GM19328 (cell line): ENCODE data around the gene SLC25A36.
"Not testable (repeated sequence)": the region's sequence is repeated elsewhere in the genome, so short reads cannot be mapped to it uniquely, and the experiment has no call there.

Experiments
- ATAC-seq: cut with Tn5 transposase; IDR thresholded peaks from one replicate; pipeline ENCODE4 v1.9.1; 2021; ENCODE audit warnings: mild to moderate bottlenecking, moderate library complexity; ENCODE audit not compliant: unreplicated experiment

The SLC25A36 gene

DNA sequence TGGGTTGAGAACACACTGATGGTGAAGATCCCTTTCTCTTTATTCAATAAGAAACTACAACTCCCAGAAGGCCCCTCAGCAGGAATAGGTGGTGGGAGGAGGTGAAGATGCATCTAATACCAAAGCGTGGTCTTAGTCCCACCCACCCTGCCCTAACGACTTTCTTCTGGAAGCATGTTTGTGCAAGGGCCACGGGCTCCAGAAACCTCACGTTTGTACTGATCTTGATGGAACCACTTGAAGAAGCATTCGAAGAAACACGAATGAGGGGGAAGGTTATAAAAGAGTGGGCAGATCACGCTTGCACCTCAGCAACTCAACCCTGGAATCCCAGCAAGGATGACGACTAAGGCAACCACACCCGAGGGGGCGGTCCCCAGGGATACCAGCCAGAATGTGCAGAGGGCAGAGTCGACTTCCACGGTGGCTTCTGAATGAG is 10.6 kb upstream of the SLC25A36 start:
- ATAC-seq = no peak

DNA sequence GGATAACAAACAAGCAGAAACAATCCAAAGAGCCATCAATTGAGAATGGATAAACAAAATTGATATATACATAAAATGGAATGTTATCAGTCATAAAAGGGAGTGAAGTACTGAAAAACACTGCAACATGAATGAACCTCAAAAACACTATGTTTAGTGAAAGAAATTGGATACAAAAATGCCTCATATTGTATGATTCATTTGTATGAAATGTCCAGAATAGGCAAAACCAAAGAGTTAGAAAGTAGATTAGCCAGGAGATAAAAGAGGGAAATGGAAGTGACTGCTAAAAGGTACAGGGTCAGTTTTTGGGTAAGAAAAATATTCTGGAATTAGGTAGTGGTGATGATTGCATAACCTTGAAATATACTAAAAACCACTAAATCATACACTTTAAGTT is 9.8 kb upstream of the SLC25A36 start:
- no peak for ATAC-seq

DNA sequence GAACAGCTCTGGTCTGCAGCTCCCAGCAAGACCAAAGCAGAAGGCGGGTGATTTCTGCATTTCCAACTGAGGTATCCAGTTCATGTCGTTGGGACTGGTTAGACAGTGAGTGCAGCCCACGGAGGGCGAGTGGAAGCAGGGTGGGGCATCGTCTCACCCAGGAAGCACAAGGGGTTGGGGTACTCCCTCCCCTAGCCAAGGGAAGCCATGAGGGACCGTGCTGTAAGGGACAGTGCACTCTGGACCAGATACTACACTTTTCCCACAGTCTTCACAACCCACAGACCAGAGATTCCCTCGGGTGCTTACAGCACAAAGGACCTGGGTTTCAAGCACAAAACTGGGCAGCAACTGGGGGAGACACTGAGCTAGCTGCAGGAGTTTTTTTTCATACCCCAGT is 8.5 kb upstream of the SLC25A36 start:
- ATAC-seq = no peak

DNA sequence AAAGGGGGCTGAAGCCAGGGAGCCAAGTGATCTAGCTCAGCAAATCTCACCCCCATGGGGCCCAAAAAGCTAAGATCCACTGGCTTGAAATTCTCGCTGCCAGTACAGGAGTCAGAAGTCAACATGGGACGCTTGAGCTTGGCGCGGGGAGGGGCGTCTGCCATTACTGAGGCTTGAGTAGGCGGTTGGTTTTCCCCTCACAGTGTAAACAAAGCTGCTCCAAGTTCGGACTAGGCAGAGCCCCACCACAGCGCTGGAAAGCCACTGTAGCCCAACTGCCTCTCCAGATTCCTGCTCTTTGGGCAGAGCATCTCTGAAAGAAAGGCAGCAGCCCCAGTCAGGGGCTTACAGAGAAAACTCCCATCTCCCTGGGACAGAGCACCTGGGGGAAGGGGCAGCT is 8.1 kb upstream of the SLC25A36 start:
- ATAC-seq = no peak

DNA sequence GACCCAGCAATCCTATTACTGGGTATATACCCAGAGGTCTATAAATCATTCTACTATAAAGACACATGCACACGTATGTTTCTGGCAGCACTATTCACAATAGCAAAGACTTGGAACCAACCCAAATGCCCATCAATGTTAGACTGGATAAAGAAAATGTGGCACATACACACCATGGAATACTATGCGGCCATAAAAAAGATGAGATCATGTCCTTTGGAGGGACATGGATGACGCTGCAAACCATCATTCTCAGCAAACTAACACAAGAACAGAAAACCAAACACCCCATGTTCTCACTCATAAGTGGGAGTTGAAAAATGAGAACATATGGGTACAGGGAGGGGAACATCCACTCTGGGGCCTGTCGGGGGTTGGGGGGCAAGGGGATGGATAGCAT is 2.3 kb upstream of the SLC25A36 start:
- ATAC-seq = not testable (repeated sequence)

DNA sequence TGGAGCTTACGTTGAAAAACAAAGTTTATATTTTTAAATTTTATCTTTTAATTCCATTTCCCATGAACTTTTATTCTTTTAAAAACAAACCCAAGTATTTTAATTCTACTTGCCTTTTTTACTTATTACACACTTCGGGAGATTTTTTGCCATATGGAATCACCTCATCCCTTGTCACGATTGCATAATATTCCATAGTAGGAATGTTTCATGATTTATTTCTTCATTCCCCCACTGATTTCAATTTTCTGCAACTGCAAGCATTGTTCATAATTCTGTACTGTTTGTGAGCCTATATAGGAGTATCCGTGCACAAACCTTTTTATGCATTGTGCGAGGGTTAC is 574 bp upstream of the SLC25A36 start:
- no peak for ATAC-seq

DNA sequence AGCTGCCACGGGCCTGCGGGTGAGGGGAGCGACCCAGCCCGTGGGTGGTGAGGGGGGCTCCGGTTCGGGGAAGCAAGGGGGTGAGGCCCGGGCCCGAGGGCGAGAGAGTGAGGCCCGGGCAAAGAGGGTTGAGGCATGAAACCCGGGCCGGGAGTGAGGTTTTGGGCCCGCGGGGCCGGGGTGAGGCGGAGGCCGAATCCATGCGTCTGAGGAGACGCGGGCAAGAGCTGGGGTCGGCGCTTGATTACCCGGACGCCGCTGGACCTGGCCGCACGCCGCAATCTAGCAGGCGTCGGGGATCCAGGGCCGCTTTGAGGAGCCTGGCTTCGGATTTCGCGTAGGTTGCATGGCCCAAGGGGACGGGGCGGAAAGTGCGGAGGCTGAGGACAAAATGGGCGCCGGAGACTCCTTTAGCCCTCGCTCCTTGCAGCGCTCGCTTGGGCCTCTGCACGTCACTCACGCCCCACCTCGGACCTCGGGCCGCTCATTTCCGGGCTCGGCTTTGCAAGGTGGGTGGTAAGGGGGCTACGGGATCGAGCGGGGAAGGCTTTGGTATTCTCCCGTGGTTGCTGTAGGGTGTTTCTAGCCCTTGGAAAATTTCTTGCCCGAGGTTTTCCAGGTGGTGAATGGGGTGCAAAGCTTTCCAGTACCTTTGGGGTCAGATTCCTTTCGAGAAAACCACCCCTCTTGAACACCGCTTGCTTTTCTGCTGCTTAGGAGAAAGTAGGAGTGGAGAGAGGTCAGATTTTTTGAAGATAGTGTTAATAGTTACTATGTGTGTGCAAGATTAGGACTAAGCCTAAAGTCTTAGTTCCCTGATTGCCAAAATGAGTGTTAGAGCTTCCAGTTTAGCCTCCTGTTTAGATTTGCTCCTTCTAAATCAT is 827 bp downstream of the SLC25A36 start:
- ATAC-seq = peak; percentile 35

DNA sequence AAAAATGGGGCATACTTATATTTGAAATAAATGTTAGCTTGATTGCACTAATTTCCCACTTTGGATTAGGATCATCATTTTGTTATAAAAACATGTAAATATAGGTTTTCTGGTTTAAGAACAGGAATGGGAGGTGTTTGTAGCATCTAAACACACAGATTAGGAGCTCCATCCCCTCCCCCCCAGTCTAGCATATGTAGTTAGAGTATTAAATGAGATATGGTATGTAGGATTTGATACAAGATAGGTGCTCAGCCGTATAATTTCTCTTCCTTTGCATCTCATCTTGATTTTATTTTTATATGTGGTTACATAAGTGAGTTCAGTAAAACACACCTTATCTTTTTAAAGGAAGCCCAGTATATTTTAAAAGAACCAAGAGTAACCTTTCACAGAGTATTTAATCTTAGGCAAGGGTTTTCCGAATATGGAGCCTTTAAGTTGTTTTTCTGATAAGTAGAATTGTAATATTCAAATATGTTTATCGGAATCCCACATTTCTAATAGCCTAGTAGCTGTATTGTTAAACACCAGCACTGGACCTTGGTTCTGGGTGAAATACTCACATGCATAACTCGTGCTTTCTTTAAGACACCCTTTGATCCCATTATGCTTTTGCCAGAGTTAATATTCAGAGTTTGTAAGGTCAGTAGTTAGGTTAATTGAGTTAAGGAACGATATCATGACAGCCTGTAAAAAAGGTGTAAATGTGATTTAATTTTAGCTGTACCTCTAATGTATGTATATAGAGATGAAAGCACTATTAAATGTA is 2.3 kb downstream of the SLC25A36 start:
- ATAC-seq = no peak

DNA sequence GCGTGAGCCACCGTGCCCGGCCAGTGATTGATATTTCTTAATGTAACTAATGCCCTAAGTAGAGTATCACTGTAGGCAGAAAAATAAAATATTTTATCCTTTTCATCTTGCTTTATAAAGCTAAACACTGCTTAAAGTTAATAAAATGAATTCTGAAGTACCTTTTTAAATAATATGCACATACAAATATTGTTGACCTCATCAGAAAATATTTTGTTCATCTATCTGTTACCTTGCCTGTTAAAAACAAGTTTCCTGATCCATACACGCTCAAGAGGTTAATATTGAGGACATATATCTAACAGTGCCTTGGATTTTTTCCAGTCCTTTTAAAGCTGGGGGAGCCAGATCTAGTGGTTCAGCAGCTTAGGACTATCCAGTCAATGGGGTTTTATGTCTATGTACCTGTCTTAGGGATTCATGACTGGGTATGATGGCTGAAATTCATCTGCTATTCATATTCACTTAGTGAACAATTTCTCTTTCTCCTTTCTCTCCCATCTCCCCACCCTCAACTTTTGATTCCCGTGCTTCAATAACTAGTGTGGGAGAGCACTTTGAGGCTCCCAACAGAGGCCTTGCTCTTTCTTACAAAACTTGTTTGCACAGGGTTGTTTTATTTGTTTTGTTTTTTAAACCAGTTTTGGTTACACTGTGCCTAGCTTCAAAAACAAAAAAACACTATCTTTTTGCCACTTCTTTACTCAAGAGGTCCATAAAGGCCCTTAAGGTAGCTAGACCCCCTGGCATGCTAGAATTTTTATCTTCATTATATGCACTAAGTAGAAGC is 7.0 kb downstream of the SLC25A36 start:
- no peak for ATAC-seq

DNA sequence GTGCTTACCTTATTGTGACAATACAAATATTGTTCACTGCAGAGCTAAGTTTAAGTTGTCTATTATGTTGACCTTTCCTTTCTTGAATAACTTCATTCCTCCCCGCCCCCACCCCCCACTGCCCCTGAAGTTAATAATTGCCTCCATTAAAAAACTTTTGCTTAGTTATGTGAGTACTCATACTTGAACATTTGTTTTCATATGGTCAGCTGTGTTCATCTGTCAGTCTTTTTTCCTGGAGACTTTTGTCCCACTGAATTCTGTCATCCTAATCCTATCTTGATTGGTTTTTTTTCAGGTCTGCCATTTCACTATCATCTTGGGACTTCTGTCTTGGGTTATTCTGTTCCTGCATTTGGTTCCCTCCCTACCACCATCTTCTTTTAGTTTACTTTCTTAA is 8.5 kb downstream of the SLC25A36 start:
- ATAC-seq = no peak

DNA sequence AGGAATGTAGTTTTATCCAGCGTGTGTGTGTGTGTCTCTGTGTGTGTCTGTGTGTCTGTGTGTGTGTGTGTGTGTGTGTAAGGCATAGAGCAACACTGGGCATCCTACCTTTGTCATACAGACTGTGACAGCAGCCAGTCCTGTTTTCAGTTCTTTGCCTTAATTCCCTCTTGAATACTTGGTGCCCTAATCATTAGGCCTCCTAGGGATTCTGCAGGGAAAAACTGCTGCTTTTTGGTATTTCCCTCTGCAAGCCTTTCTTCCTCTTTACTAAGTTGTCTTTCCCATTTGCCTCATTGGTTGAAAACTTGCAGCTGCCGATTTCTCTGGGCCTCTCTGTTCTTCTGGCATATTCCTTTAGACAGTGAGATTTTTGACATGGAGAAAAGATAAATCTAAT is 9.2 kb downstream of the SLC25A36 start:
- ATAC-seq = no peak

DNA sequence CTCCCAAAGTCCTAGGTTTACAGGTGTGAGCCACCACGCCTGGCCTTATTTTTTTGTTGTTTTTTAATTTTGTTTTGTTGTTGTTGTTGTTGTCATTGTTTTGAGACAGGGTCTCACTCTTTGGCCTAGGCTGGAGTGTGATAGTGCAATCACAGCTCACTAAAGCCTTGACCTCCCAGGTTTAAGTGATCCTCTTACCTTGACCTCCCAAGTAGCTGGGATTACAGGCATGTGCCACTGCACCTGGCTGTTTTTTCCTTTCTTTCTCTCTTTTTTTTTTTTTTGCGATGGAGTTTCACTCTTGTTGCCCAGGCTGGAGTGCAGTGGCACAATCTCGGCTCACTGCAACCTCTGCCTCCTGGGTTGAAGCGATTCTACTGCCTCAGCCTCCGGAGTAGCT is 10.1 kb downstream of the SLC25A36 start:
- not testable (repeated sequence) for ATAC-seq

DNA sequence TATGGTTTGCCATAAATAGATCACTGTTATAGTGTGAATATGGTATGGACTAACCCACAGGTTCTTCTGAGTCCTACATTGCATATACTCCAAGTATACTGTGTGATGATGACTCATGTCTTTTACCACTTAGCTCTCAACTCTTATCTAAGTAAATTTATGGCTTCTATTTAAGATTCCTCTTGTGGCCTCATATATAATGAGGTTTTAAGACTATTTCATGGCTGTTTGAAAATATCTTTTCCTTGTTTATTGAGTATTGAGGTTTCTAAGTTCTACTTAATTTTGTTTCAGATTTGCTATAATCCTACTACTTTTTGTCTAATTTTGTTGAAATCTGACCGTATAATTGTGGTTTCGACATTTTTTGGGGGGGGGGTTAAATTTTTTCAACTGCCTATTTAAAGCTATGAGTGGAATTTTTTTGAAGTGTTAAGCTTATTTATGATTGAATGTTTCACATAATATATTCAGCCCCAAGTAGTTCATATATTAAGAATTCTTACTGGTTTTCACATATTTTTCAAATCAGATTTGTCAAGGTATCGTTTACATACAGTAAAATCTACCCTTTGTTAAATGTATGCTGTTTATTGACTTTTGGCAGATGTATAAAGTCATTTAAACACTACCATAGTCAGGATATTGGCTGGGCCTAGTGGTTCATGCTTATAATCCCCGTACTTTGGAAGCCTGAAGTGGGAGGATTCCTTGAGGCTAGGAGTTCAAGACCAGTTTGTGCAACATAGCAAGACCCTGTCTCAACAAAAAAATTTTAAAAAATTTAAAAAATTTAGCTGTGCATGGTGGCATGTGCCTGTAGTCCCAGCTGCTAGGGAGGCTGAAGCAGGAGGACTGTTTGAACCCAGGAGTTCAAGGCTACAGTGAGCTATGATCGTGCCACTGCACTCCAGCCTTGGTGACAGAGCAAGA is 11.7 kb downstream of the SLC25A36 start:
- no peak for ATAC-seq

DNA sequence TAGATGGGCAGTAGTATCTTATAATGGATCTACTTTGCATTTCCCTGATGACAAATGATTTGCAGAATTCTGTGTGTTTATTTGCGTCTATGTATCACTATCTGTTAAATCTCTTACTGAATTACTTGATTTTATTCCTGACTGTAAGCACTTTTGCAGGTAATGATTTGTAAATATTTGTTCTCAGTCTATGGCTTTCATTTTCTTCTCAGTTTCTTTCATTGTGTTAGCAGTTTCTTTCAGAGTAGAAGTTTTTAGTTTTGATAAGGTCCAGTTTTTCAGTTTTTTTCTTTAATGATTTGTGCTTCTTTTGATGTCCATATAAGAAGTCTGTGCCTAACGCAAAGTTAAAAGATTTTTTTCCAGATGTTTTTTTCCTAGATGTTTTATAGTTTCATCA is 12.9 kb downstream of the SLC25A36 start:
- no peak for ATAC-seq

DNA sequence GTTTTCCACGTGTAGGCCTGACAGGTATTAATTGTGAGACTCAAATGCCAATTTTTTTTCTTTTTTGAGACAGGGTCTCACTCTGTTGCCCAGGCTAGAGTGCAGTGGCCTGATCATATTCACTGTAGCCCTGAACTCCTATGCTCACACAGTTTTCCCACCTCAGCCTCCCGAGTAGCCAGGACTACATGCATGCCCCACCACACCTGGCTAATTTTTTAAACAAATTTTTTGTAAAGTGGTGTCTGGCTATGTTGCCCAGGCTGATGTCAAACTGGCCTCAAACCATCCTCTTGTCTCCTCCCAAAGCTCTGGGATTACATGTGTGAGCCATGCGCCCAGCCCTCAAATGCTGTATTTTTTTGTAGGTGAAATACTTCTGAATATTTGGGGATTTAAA is 14.0 kb downstream of the SLC25A36 start:
- ATAC-seq = no peak

DNA sequence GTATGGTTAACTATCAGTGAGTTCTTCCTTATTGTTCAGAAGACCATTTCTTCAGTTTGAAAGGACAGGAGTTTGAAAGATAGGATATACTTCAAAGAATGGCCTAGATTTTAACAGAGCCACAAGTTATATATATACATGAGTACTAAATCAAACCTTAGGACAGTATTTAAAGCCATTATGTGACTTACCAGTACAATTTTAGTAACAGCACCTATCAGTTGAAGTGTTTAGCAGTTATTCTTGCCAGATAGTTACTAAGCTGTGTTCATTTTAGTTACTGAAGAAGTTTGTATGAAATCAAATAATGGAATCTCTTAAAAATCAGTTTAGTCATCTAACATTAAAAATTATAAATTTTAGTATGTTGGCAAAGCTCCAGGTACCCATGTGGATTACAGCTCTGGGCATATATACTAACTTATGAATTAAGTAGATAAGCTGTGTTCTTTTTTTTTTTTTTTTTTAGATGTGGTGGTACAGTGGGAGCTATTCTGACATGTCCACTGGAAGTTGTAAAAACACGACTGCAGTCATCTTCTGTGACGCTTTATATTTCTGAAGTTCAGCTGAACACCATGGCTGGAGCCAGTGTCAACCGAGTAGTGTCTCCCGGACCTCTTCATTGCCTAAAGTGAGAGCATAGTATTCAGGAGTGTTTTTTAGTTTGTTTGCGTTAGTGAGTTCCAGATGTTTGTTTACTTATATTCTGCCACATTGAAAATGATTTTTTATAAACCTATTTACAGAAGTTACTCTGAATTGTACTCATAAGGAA is 14.6 kb downstream of the SLC25A36 start:
- ATAC-seq = no peak

DNA sequence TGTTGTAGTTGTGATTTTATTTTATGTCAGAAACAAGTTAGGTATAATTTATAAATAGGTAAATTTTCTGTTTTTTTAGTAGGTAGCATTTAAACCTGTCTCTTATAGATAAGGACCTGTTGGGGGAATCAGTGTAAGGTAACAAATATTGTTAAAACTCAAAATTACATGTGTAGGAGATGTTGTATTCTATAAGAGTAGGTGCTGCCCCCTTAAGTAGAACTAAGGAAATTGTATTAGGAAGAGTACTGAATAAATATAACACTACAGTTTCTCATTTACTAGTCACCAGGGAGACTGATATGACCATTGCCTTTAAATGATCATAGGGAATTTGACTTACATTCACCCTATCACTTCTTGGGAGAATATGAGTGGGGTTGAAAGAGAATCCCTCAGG is 31.2 kb downstream of the SLC25A36 start:
- no peak for ATAC-seq

DNA sequence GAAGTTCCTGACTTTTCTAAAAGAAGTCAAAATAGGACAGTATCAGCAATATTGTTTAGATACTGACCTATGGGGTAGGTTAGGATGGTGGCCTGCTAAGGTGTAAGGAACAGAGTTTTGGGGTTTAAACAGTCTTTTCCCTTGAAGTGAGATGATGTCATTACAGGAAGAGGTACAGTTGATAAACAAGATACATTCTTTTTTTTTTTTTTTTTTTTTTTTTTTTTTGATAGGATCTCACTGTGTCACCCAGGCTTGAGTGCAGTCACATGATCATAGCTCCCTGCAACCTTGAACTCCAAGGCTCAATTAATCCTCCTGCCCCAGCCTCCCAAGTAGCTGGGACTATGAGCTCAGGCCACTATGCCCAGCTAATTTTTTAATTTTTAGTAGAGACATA is 33.3 kb downstream of the SLC25A36 start:
- no peak for ATAC-seq

DNA sequence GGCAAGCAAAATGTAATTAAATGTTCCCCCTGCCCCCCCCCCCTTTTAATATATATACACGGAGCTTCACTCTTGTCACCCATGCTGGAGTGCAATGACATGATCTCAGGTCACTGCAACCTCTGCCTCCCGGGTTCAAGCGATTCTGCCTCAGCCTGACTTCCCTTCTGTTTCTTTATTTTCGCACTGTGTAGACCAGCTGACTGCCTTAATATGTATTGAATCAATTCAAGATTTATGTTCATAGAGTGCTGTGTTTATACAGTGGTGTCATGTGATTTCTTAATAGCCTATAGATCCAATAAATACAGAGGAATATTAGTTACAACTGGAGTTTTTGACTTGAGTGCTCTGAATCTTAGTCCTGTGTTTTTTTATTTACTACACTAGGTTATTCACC is 39.0 kb downstream of the SLC25A36 start:
- no peak for ATAC-seq

DNA sequence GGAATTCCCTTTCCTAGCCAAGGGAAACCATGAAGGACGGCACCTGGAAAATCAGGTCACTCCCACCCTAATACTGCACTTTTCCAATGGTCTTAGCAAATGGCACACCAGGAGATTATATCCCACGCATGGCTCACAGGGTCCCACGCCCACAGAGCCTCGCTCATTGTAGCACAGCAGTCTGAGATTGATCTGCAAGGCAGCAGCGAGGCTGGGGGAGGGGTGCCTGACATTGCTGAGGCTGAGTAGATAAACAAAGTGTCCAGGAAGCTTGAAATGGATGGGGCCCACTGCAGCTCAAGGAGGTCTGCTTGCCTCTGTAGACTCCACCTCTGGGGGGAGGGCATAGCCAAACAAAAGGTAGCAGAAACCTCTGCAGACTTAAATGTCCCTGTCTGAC is 46.2 kb downstream of the SLC25A36 start:
- not testable (repeated sequence) for ATAC-seq
